ENCODE measurements around the gene GSN. TPM values are rescaled to one million over a fixed set of nuclear protein-coding genes. Genes with fewer than 3 reads are reported as not detected.

GSN gene
- total and polyA plus RNA-seq, 9 of the 15 experiments (the other 6 are each of a cell fraction or from before 2014, with no cell fraction given): 0.39 to 16.6 (median 8.2) TPM

GRCh38 chr9:121308765-121309164 lies 40.8 kb downstream of the GSN start:
- DNase-seq (ENCODE audit: extremely low read depth in 1 of 4, low spot score in 3 of 4): no peak
- Histone ChIP-seq H3K79me2 (ENCODE audit: control insufficient read depth, insufficient read depth, low read length) (no peaks in the 10 kb centered on the region), H3K9ac (ENCODE audit: insufficient read depth in 1 of 2, low read depth in 2 of 2, low read length in 2 of 2) (no peak overlapping the region; a peak in 1 of 4 replicates), H3K9me3 (replicated peaks; ENCODE audit: control insufficient read depth, insufficient read depth, low read depth, low read length) (no peaks in the 10 kb centered on the region), H3K4me1 (replicated peaks in 1 of 2; ENCODE audit: control insufficient read depth in 2 of 2, insufficient read depth in 2 of 2, low read length in 2 of 2) (peaks cover 0 to 5% of the 10 kb centered on the region in 2 experiments; a peak in 1 of 5 replicates), H3K9me1 (ENCODE audit: control insufficient read depth, insufficient read depth, low read length) (no peaks in the 10 kb centered on the region), H4K20me1 (replicated peaks; ENCODE audit: control insufficient read depth, insufficient read depth, low read length) (no peaks in the 10 kb centered on the region), H3K36me3 (ENCODE audit: control insufficient read depth, insufficient read depth, low read length) (no peaks in the 10 kb centered on the region; the same call in 2 of the 3 replicates), H2AFZ (ENCODE audit: low read depth, low read length) (no peak overlapping the region), H3K4me2 (ENCODE audit: insufficient read depth, low read length) (no peak overlapping the region), H3K4me3 (no peak overlapping the region), H3K27ac (ENCODE audit: extremely low read depth, low read depth, low read length) (no peak overlapping the region), H3K27me3 (ENCODE audit: control insufficient read depth in 2 of 2, insufficient read depth in 2 of 2, low read length in 2 of 2) (no peaks in the 10 kb centered on the region)
- FAIRE-seq: no peak
- WGBS (ENCODE audit: insufficient coverage, low coverage, missing lambda C conversion rate): 43% methylated on average over 12 of the region's 13 CpGs
- no peak for ATAC-seq
- ChIA-PET CTCF (ENCODE audit: low intra/inter-chr PET ratio) (interaction anchor here (0.5 kb wide), 1 partner anchor 11 kb away, joined by 4 read pairs; no protein-coding TSS in a partner anchor), POLR2A (interaction anchor here (1.0 kb wide), 1 partner anchor 21 kb away, joined by 5 read pairs; no protein-coding TSS in a partner anchor)
- intact Hi-C loops (cut with micrococcal nuclease): no loop called here
- BruUV-seq (replicated peaks): no TSS peak
- in situ Hi-C loops (cut with MboI): no loop called here
- no peak for TF ChIP-seq CC2D1A (IDR thresholded peaks at IDR 0.05)
- TF ChIP-seq EP400 (IDR thresholded peaks at IDR 0.05): no peak
- TF ChIP-seq NCOA2 (IDR thresholded peaks at IDR 0.05; ENCODE audit: partially characterized antibody in 2 of 2): no peak
- TF ChIP-seq, protein P1, sequence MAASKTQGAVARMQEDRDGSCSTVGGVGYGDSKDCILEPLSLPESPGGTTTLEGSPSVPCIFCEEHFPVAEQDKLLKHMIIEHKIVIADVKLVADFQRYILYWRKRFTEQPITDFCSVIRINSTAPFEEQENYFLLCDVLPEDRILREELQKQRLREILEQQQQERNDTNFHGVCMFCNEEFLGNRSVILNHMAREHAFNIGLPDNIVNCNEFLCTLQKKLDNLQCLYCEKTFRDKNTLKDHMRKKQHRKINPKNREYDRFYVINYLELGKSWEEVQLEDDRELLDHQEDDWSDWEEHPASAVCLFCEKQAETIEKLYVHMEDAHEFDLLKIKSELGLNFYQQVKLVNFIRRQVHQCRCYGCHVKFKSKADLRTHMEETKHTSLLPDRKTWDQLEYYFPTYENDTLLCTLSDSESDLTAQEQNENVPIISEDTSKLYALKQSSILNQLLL (CRISPR knock-in tag; IDR thresholded peaks at IDR 0.05; ENCODE audit: borderline replicate concordance): no peak
- TF ChIP-seq, protein P2, sequence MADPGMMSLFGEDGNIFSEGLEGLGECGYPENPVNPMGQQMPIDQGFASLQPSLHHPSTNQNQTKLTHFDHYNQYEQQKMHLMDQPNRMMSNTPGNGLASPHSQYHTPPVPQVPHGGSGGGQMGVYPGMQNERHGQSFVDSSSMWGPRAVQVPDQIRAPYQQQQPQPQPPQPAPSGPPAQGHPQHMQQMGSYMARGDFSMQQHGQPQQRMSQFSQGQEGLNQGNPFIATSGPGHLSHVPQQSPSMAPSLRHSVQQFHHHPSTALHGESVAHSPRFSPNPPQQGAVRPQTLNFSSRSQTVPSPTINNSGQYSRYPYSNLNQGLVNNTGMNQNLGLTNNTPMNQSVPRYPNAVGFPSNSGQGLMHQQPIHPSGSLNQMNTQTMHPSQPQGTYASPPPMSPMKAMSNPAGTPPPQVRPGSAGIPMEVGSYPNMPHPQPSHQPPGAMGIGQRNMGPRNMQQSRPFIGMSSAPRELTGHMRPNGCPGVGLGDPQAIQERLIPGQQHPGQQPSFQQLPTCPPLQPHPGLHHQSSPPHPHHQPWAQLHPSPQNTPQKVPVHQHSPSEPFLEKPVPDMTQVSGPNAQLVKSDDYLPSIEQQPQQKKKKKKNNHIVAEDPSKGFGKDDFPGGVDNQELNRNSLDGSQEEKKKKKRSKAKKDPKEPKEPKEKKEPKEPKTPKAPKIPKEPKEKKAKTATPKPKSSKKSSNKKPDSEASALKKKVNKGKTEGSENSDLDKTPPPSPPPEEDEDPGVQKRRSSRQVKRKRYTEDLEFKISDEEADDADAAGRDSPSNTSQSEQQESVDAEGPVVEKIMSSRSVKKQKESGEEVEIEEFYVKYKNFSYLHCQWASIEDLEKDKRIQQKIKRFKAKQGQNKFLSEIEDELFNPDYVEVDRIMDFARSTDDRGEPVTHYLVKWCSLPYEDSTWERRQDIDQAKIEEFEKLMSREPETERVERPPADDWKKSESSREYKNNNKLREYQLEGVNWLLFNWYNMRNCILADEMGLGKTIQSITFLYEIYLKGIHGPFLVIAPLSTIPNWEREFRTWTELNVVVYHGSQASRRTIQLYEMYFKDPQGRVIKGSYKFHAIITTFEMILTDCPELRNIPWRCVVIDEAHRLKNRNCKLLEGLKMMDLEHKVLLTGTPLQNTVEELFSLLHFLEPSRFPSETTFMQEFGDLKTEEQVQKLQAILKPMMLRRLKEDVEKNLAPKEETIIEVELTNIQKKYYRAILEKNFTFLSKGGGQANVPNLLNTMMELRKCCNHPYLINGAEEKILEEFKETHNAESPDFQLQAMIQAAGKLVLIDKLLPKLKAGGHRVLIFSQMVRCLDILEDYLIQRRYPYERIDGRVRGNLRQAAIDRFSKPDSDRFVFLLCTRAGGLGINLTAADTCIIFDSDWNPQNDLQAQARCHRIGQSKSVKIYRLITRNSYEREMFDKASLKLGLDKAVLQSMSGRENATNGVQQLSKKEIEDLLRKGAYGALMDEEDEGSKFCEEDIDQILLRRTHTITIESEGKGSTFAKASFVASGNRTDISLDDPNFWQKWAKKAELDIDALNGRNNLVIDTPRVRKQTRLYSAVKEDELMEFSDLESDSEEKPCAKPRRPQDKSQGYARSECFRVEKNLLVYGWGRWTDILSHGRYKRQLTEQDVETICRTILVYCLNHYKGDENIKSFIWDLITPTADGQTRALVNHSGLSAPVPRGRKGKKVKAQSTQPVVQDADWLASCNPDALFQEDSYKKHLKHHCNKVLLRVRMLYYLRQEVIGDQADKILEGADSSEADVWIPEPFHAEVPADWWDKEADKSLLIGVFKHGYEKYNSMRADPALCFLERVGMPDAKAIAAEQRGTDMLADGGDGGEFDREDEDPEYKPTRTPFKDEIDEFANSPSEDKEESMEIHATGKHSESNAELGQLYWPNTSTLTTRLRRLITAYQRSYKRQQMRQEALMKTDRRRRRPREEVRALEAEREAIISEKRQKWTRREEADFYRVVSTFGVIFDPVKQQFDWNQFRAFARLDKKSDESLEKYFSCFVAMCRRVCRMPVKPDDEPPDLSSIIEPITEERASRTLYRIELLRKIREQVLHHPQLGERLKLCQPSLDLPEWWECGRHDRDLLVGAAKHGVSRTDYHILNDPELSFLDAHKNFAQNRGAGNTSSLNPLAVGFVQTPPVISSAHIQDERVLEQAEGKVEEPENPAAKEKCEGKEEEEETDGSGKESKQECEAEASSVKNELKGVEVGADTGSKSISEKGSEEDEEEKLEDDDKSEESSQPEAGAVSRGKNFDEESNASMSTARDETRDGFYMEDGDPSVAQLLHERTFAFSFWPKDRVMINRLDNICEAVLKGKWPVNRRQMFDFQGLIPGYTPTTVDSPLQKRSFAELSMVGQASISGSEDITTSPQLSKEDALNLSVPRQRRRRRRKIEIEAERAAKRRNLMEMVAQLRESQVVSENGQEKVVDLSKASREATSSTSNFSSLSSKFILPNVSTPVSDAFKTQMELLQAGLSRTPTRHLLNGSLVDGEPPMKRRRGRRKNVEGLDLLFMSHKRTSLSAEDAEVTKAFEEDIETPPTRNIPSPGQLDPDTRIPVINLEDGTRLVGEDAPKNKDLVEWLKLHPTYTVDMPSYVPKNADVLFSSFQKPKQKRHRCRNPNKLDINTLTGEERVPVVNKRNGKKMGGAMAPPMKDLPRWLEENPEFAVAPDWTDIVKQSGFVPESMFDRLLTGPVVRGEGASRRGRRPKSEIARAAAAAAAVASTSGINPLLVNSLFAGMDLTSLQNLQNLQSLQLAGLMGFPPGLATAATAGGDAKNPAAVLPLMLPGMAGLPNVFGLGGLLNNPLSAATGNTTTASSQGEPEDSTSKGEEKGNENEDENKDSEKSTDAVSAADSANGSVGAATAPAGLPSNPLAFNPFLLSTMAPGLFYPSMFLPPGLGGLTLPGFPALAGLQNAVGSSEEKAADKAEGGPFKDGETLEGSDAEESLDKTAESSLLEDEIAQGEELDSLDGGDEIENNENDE (IDR thresholded peaks at IDR 0.05; ENCODE audit: low read depth, low read length): no peak
- TF ChIP-seq ZNF280B (CRISPR knock-in tag; IDR thresholded peaks at IDR 0.05): no peak
- no peak for TF ChIP-seq MECOM (CRISPR knock-in tag; IDR thresholded peaks at IDR 0.05)
- no peak for TF ChIP-seq CHD4 (IDR thresholded peaks at IDR 0.05; ENCODE audit: insufficient read depth, insufficient replicate concordance, low read depth, low read length, poor library complexity, severe bottlenecking)

All from K562 (cell line).